ENCODE results near the gene NADK. TPM values are rescaled to one million over a fixed set of nuclear protein-coding genes. Genes with fewer than 3 reads are reported as not detected.

NADK gene
- total RNA-seq, 4 donors from 2014 or later: 55.5 to 78.3 (median 64.1) TPM

DNA sequence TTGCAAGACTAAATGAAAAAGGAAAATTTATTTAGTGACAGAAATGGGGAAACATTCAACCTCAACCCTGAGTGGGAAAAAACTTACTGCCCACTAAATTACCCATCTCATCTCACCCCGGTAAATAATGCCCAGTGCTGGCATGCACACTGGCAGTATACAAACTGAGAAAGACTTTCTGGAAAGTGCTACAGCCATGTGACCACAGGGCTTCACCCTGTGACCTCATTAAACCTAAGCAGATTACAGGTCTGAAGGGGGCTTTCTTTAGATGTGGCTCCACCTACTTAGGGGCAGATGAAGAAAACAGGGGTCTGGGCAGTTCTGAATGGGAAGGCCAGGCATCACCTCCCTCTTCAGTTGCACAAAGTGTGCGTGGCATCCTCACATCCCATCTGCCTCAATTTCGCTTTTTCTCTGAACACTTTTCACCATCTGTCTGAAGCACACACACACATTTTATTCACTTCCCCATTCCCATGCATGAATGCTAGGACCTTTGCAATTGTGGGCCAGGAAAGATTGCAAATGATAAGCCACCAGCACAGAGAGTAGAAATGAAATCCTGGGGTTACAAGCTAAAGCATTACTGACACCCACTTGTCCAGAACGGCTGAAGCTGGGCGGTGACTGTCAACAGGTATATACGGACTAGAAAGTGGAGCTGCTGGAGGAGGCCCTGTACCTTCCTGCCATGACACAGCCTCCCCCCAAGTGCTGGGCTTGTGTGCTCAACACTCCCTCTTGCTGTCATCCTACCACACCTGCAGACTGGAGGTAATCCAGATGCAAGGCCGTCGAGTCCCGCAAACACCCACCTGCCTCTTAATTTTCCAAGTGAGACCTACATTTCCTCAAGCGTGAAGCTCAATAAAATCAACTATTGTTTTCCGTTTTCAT lies 2.7 kb downstream of the NADK start:
- H3K4me3 ChIP-seq: peak overlapping the region; percentile 90
- peaks cover 5% of the 10 kb centered on the region for H3K36me3 ChIP-seq
- peak overlapping the region; percentile 31 for H3K27ac ChIP-seq
- WGBS: 70% methylated on average over 11 of the region's 11 CpGs
- DNase-seq (ENCODE audit: low spot score in 2 of 2): no peak
- H3K4me1 ChIP-seq: peaks cover 50% of the 10 kb centered on the region
- H3K9me3 ChIP-seq: no peaks in the 10 kb centered on the region
- no peak for TF ChIP-seq EP300 (IDR thresholded peaks at IDR 0.05)
- TF ChIP-seq POLR2A (IDR thresholded peaks at IDR 0.05): no peak
- TF ChIP-seq, protein P1, sequence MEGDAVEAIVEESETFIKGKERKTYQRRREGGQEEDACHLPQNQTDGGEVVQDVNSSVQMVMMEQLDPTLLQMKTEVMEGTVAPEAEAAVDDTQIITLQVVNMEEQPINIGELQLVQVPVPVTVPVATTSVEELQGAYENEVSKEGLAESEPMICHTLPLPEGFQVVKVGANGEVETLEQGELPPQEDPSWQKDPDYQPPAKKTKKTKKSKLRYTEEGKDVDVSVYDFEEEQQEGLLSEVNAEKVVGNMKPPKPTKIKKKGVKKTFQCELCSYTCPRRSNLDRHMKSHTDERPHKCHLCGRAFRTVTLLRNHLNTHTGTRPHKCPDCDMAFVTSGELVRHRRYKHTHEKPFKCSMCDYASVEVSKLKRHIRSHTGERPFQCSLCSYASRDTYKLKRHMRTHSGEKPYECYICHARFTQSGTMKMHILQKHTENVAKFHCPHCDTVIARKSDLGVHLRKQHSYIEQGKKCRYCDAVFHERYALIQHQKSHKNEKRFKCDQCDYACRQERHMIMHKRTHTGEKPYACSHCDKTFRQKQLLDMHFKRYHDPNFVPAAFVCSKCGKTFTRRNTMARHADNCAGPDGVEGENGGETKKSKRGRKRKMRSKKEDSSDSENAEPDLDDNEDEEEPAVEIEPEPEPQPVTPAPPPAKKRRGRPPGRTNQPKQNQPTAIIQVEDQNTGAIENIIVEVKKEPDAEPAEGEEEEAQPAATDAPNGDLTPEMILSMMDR (IDR thresholded peaks at IDR 0.05): no peak
- TF ChIP-seq POLR2AphosphoS5 (IDR thresholded peaks at IDR 0.05): no peak
- H3K27me3 ChIP-seq: no peaks in the 10 kb centered on the region

DNA sequence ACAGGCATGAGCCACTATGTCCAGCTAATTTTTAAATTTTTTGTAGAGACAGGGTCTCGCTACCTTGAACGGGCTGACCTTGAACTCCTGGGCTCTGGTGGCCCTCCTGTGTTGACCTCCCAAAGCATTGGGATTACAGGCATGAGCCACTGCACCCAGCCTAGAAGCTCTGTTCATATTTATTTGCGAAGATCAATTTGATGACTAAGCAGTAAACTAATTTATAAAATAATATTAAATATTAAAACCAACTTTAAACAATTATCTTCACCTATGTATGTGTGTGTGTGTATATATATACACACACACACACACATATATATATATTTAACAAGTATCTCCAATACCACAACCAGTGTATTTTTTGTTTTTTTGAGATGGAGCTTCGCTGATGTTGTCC lies 4.4 kb downstream of the NADK start:
- Histone ChIP-seq H3K27ac (no peak overlapping the region), H3K4me1 (peaks cover 33% of the 10 kb centered on the region), H3K27me3 (no peaks in the 10 kb centered on the region), H3K4me3 (no peak overlapping the region), H3K36me3 (peaks cover 10% of the 10 kb centered on the region), H3K9me3 (no peaks in the 10 kb centered on the region)
- no peak for TF ChIP-seq POLR2A (IDR thresholded peaks at IDR 0.05)
- no peak for DNase-seq (ENCODE audit: low spot score in 2 of 2)
- WGBS: 96% methylated on average over 4 of the region's 4 CpGs

DNA sequence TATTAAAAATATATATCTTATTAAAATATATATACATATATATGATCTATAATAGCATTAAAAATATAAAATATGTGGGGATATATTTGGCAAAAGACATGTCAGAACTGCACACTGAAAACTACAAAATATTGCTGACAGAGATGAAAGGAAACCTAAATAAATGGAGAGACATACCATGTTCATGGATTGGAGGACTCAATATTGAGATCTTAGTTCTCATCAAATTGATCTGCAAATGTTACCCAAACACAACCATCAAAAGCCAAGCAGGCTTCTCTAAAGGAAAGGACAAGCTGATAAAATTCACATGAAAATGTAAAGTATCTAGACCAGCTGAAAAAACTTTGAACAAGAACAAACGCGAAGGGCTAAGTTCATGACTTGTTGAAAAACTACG lies 7.2 kb downstream of the NADK start:
- Histone ChIP-seq H3K36me3 (peaks cover 14% of the 10 kb centered on the region), H3K27ac (no peak overlapping the region), H3K4me1 (peaks cover 10% of the 10 kb centered on the region), H3K9me3 (no peaks in the 10 kb centered on the region), H3K27me3 (no peaks in the 10 kb centered on the region), H3K4me3 (no peak overlapping the region)
- DNase-seq (ENCODE audit: low spot score in 2 of 2): no peak
- WGBS: 99% methylated on average over 3 of the region's 3 CpGs
- TF ChIP-seq EP300 (IDR thresholded peaks at IDR 0.05) (no peak), POLR2A (IDR thresholded peaks at IDR 0.05) (no peak), POLR2AphosphoS5 (IDR thresholded peaks at IDR 0.05) (no peak)
- TF ChIP-seq, protein P1 (IDR thresholded peaks at IDR 0.05): no peak

DNA sequence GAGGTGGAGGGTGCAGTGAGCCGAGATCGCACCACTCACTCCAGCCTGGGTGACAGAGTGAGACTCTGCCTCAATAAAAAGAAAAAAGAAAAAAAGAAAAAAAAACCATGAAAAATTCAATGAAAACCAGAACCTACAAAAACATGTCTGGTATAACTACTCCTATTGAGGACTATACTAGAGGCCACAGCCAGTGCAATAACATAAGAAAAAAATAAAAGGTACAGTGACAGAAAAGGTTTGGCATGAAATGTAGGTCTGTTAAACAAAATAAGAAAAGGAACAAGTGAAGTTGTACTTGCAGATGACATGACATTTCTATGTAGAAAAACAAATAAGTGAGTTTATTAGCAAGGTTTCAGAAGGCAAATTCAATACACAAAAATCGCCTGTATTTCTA lies 8.2 kb downstream of the NADK start:
- H3K4me1 ChIP-seq: peaks cover 2% of the 10 kb centered on the region
- no peaks in the 10 kb centered on the region for H3K9me3 ChIP-seq
- 92% methylated on average over 3 of the region's 3 CpGs for WGBS
- no peak overlapping the region for H3K4me3 ChIP-seq
- H3K27me3 ChIP-seq: no peaks in the 10 kb centered on the region
- no peak overlapping the region for H3K27ac ChIP-seq
- H3K36me3 ChIP-seq: peaks cover 15% of the 10 kb centered on the region
- TF ChIP-seq POLR2A (IDR thresholded peaks at IDR 0.05) (no peak), EP300 (IDR thresholded peaks at IDR 0.05) (no peak), POLR2AphosphoS5 (IDR thresholded peaks at IDR 0.05) (no peak)
- TF ChIP-seq, protein P1 (IDR thresholded peaks at IDR 0.05): no peak
- DNase-seq (ENCODE audit: low spot score in 2 of 2): no peak

DNA sequence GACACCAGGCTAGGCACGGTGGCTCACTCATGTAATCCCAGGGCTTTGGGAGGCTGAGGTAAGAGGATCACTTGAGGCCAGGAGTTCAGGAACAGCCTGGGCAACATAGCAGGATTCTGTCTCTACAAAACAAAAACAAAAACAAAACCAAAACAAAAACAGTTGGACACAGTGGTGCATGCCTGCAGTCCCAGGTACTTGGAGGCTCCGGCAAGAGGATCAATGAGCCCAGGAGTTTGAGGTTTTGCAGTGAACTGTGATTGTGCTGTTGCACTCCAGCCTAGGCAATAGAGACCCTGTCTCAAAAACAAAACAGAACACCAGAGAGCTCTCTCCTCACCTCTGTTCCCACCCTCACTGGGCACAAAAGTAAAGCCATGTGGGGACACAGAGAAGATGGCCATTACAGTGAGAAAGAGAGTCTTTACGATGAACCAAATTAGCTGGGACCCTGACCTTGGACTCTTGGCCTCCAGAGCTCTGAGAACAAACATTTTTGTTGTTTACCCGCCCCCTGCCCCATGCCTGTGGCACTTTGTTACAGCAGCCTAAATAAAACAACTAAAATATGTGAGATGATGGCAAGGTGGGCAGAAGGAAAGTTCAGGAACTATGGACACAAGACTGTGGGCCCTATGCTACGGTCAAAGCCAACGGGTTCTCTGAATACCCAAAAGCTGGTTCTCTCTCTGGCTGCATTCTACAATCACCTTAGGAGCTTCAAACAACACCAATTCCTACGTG lies 9.8 kb downstream of the NADK start:
- H3K4me1 ChIP-seq: peaks cover 4% of the 10 kb centered on the region
- no peak overlapping the region for H3K4me3 ChIP-seq
- H3K36me3 ChIP-seq: peaks cover 27% of the 10 kb centered on the region
- WGBS: 86% methylated on average over 7 of the region's 7 CpGs
- no peaks in the 10 kb centered on the region for H3K9me3 ChIP-seq
- no peaks in the 10 kb centered on the region for H3K27me3 ChIP-seq
- DNase-seq (ENCODE audit: low spot score in 2 of 2): no peak
- H3K27ac ChIP-seq: no peak overlapping the region
- TF ChIP-seq POLR2AphosphoS5 (IDR thresholded peaks at IDR 0.05) (no peak), EP300 (IDR thresholded peaks at IDR 0.05) (no peak), POLR2A (IDR thresholded peaks at IDR 0.05) (no peak)
- TF ChIP-seq, protein P1 (IDR thresholded peaks at IDR 0.05): no peak
